Breast epithelium (tissue), 3 donors: ENCODE data around the gene DDX54.
"Not testable (repeated sequence)": the region's sequence is repeated elsewhere in the genome, so short reads cannot be mapped to it uniquely, and the experiment has no call there.

ENCODE experiments used
- CTCF ChIP-seq, 3 donors: fragments of 450-650 bp; IDR thresholded peaks; one replicate each; pipeline ENCODE4 v1.5.1; 2016 to 2017; ENCODE audit warnings: antibody characterized with exemption in 3 of 3, mild to moderate bottlenecking in 3 of 3, moderate library complexity in 3 of 3
- POLR2A ChIP-seq: fragments of 450-650 bp; IDR thresholded peaks from one replicate; pipeline ENCODE4 v1.6.1; 2016; ENCODE audit warnings: antibody characterized with exemption, mild to moderate bottlenecking, moderate library complexity
- POLR2AphosphoS5 ChIP-seq, 3 donors: sonication (generic); formaldehyde crosslinking; IDR thresholded peaks; one replicate each; pipeline ENCODE4 v1.6.1; 2017; ENCODE audit warnings: antibody characterized with exemption in 3 of 3

- not testable (repeated sequence) for TF ChIP-seq POLR2A; CTCF (IDR thresholded peaks at IDR 0.05); POLR2AphosphoS5 (IDR thresholded peaks at IDR 0.05)
Measured at GRCh38 chr12:113141716-113142115, 43.6 kb downstream of the DDX54 start.
